Stimulated activated CD4-positive, alpha-beta T cell treated with anti-CD3 and anti-CD28 coated beads, Interleukin-12 subunit alpha, Interleukin-12 subunit beta, amount 100 ng/mL, for 24 hours (primary cell): ENCODE data around the gene FRMD1.

ENCODE experiments used
- DNase-seq, 2 experiments: peaks; one replicate each; pipeline ENCODE4 v3.0.0-alpha.2; 2020; ENCODE audit warnings: low read depth in 2 of 2

Gene FRMD1

GRCh38 chr6:168111911-168112310 is 32.9 kb upstream of the FRMD1 start:
- no peak for DNase-seq

DNA sequence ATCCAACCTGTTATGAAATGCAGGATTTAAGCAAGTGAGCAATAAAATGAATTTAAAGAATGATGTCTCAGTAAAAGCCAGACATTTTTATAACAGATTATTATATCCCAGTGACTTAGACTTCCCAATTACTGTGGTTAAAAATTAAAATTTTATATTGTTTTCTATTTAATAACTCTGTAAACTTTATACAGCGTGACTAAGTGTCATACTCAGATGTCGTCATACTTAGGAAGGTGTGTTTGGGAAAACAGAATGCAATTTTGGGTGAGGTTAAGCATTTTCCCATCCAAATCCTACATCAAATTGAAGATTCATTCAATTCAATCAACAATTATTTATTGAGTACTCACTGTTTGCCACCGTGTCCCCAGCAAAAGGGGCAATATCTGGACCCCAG is 31.4 kb upstream of the FRMD1 start:
- no peak for DNase-seq

- DNase-seq, result no peak
Measured at GRCh38 chr6:168109171-168109570, 30.2 kb upstream of the FRMD1 start.

DNA sequence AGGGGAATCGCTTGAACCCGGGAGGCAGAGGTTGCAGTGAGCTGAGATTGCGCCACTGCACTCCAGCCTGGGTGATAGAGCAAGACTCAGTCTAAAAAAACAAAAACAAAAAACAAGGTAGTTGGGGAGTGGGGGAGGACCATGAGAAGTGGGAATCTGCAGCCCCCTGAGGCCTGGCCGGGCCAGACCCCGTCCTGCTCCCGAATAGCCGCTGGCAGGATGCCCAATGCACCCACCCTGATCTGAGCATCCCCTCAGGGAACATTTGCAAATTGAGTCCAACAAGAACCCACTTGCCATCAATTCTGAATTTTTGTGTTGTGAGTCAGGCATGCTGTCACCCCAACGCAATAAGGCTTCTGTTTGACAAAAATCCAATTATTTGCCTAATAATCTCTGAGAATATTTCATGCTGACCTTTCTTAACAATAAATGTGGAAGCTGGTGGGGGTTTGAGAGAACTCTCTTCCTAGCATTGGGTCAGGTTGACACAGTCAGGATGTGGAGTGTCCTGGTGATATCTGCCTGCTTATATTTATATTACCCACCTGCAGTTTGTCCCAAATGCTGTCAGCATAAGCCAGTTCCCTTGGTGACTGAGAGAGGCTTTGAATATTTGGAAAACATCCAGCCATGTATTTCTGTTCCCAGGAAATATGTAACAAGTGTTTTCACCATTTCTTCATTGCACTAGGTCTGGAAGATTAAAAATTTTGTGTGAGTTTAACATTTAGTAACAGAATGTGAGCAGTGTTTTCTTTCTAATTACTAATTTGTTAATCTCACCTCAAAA is 28.4 kb upstream of the FRMD1 start:
- no peak for DNase-seq

DNA sequence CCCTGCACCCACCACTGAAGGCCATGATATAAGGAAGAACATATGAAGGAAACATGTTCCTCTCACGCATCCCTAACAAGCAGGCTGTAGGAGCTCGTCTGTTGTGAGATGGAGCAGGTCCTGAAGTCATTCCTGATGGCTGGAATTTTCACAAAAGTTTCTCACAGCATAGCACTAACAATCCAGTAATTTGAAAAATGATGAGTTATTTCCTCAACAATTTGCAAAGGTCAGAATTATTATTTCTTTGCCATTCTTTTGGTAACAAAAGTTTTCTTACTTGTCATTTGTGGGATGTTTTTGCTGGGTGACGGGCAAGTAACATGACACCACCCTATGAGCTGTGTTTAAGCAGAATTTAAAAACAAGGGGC is 27.6 kb upstream of the FRMD1 start:
- no peak for DNase-seq

DNA sequence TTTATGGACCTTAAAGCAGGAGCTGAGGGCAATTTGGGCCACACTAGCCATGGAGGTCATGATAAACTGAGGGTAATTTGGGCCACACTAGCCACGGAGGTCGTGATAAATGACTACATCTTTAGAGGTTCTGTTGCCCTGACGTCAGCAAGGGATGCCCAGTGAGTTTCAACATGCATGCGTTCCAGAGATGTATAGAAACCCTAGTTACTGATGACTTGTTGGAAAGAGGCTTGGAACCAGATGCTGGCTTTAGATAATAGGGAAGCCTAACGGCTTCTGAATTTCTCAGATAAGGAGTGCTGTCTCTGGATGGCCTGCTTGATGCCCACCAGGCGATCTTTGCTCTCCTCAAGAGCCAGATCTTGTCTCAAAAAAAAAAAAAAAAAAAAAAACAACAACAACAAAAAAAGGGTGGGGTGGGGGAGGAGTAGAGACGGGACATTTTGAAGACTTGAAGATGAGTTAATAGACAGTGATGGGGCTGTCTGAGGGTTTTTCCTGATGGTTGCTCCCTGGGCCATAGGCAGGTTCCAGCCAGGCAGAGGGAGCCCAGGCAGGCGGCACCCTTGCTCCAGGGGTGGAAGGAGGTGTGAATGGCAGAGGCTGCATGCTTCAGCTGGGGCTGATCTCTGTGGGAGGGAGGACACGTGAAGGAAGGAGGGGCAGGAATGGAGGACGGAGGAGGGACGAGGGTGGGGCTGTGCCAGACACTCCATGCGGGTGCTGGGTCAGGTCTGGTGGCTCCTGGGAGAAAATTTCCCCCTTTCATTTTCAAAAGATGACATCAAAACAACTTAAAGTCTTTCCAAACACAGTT is 27.0 kb upstream of the FRMD1 start:
- DNase-seq, result no peak

- DNase-seq, result no peak
Measured at GRCh38 chr6:168104636-168105035, 25.6 kb upstream of the FRMD1 start.

DNA sequence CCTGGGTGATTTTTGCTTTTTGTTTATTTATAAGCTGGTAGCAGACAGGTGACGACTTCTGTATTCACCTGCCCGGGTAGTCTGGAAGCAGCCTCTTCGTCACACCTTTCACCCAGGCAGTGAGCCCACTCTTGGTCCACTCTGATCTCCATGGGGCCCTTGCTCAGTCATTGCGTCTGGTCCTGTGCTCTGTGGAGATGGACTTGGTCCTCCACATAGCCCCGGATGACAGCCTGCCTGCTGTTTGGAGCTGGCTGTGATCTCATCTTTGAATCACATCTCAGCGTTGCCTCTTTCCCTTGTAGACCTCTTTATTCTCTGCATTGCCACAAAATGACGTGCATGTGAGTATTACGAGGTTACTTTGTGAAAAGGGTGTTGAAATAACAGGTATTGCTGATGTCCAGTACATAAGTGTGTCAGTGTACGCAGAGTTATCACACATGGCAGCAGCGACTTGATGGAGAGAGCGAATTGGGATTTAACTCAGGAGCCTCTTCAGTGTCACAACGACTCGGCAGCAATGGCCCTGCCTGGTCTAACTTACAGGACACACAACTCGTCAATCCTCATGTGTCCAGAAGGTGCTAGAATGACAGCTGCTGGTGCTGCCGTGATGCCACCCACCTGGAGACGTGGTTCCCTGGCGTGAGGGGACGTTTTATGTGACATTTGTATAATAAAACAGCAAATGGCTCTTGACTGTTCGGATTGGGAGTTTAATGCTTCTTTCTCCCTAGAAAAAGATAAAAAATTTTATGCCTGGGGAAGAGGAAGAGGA is 24.2 kb upstream of the FRMD1 start:
- DNase-seq, result no peak

DNA sequence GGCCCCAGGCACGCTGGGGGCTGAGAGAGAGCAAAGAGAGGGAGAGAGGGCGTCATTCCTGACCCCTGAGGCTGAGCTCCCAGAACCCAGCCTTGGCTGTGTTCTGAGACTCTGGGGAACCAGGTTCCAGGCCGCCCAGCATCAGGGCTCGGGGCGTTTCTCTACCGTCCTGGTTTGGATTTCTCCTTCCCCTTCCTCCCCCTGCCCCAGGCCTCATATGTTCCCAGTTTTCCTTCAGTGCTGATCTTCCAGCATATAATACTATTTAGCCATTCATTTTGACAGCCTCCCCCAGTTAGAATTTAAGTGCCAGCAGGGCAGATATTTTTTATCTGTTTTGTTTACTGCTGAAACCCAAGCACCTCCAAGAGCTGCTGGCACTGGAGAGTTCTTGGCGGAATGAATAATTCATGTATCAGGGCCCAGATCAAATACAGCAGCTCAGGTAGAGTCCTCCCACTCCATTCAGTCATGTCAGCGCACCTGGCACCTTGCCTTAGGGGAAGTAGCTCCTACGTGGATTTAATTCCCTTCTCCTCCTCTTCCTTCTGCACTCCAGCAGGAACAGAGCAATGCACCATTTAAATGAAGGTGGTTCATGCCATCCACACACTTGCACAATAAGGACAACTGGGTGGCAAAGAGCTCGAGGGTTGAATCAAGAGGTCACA is 23.4 kb upstream of the FRMD1 start:
- no peak for DNase-seq

- no peak for DNase-seq
Measured at GRCh38 chr6:168101590-168102314, 22.7 kb upstream of the FRMD1 start.

- no peak for DNase-seq
Measured at GRCh38 chr6:168100803-168101589, 22.0 kb upstream of the FRMD1 start.

DNA sequence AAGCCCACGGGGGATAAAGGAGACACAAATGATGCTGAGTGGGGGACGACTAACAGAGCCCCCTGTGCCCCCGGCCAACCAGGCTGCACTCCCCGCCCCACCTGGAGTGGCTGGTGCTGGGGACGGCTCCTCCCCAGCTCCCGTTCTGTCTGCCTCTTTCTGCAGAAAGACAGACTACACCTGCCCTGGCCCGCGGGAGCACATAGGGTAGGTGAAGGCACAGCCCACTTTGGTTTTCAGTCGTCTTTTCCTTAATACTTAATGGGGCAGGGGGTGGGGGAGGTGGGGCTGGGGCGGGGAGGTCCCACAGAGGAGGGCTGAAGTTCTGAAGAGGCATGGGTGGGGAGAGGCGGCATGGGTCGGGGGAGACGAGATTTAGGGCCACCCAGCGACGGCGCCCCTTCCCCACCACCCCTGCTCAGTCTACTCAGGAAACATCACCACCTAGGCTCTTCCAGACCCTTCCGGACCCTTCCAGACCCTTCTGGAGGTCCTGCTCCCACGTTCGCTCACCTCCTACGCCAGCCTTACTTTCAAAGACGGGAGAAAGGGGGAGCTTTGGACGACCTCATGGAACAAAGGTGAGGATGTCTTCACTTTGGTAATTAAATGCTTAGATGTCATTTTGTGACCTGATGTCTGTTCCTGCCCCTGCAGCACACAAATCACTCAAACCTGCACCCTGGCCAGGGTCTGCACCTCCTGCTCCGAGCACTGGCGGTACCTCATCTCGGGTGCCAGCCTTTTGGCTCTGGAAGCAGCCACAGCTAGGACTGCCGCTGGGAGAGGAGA is 21.2 kb upstream of the FRMD1 start:
- no peak for DNase-seq

DNA sequence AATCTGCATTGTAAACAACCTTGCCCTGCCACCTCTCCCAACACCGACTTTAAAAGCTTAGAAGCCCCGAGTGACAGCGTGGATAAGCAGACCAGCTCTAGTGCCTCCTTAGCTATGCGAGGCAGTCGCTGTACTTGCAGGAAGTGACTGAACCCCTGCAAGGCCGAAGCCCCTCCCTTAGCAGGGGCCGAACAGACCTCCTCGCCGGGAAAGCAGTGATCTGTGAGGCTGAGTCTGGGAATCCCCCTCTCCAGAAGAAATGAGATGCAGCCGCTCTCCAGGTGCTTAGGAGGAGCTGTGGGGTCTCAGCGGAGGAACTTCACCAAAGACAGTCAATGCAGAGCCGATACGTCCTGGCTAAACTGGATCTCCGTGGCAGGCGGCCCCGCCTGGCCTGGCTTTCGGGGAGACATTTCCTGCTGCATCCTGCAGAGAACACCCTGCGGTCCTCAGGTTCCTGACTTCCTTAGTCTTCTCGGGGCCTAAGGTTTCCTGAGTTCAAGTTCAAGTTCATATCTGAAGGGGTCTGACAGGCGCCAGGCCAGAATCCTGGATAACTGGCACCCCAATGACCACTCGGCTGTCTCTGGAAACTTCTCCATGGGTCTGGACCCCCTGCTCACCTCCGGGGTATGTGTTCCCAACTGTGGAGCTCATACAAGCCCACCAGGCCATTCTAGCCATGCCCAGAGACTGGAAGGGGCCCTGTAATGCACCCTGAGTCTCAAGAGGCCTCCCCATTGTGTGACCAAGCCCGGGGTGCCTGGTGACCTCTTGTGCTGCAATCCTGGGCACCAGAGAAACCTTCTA is 20.4 kb upstream of the FRMD1 start:
- DNase-seq, result no peak

- DNase-seq, result no peak
Measured at GRCh38 chr6:168098431-168098861, 19.4 kb upstream of the FRMD1 start.

- no peak for DNase-seq
Measured at GRCh38 chr6:168097621-168098430, 18.8 kb upstream of the FRMD1 start.

DNA sequence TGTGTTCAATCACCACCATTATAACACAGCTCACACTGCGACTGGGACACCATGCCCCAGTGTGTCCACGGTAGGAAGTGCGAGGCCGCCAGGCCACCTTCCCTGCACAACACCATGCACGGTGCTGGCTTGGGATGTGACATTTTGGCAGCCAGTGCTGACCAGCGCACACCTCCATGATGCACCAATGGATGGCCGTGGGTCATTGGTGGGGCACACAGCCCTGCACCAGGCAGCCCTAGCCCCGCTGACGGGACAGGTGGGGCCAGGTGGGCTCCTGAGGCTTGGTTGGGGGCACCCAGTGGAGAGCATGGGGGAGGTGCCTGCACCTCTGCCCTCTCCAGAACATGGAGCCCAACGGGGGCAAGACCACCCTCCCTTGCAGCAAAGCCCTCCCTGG is 18.2 kb upstream of the FRMD1 start:
- DNase-seq, result no peak

GRCh38 chr6:168096271-168096764 is 17.3 kb upstream of the FRMD1 start:
- DNase-seq, result no peak
